HG03097 (cell line): Measurements from ENCODE around the gene PDLIM3.
"Not testable (repeated sequence)": the region's sequence is repeated elsewhere in the genome, so short reads cannot be mapped to it uniquely, and the experiment has no call there.

Experiments
- ATAC-seq: cut with Tn5 transposase; IDR thresholded peaks from one replicate; pipeline ENCODE4 v1.9.1; 2021; ENCODE audit not compliant: unreplicated experiment, low FRiP score

Gene PDLIM3

GRCh38 chr4:185554365-185555126, 19.2 kb upstream of the PDLIM3 start:
- no peak for ATAC-seq

- ATAC-seq, result no peak
These were observed 16.9 kb upstream of the PDLIM3 start for GRCh38 chr4:185552254-185552653.

DNA sequence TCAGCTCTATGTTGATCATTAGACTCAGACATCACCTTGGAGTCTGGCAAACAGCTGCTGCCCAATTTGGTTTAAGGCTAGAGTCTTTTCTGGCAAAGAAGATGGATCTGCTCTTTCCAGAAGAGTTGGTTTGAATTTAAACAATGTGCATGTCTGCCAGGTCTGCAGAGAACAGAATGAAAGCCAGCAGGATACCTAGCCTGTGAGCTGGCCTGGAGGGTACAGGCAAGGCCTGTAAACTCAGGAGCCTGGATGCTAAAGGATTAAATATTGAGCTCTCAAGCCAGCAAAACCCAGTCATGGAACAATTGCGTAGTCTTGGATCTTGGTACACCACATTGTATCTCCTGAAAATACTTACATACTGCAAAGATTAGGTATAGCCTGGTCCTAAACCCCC, 15.6 kb upstream of the PDLIM3 start:
- ATAC-seq, result no peak

- ATAC-seq, result no peak
These were observed 13.9 kb upstream of the PDLIM3 start for GRCh38 chr4:185549095-185549639.

DNA sequence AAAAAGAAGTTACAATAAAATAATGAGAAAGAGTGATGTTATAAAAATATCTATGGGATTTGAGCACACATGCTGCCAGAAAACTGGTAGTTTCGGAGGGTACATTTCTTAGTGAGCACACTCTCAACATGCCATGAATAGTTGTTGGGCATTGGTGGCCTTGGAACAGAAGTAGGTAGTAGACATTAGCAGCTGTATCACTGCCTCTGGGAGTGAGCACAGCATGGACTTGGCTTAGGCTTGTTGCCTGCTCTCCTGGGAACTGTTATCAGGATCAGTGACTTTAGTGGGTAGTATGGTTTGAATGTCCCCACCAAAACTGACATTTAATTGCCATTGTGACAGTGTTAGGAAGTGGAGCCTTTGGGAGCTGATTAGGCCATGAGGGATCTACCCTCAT, 13.3 kb upstream of the PDLIM3 start:
- no peak for ATAC-seq

GRCh38 chr4:185546335-185546734, 11.0 kb upstream of the PDLIM3 start:
- ATAC-seq, result no peak

GRCh38 chr4:185542626-185543315, 7.5 kb upstream of the PDLIM3 start:
- no peak for ATAC-seq

- ATAC-seq, result no peak
These were observed 6.0 kb upstream of the PDLIM3 start for GRCh38 chr4:185541251-185541727.

DNA sequence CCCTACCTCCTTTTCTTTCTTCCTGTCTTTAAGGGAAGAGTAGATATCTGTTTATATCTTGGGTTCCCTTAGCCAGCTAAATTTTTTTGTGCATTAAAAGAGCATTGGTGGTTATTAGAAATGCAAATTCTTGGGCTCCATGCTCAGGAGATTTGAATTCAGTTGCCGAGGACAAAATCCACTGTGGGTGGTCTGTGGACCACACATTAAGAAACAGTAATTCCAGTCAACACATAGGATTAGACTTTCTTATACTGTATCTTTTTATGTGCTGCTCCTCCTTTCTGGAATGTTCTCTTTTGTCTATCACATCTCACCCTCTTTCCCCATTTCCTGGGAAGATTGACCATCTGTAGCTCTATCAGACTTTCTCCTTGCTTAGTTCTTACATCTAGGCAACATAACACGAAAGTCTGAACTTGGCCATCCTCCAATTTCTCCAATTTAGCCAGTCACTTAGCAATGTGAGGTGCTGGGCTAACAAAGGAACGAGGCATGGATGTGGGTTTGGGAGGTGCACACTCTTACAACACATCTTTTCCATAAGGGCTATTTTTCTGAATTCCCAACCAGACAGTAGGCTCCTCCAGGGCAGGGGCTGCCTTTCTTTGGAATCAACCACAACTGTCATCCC, 5.3 kb upstream of the PDLIM3 start:
- ATAC-seq, result no peak

GRCh38 chr4:185540040-185540439, 4.7 kb upstream of the PDLIM3 start:
- no peak for ATAC-seq

DNA sequence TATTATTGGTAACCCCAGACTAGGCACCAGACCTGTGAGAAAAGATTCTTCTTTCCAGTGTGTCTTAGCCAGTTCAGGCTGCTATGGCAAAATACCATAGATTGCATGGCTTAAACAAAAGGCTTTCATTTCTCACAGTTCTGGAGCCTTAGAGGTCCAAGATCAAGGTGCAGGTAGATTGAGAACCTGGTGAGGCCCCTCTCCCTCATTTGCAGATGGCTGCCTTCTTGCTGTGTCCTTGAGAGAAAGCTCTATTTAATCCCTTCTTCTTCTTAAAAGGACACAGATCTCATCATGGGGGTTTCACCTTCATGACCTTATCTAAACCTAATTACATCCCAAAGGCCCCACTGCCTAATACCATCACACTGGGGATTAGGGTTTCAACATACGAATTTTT, 3.5 kb upstream of the PDLIM3 start:
- ATAC-seq, result no peak

DNA sequence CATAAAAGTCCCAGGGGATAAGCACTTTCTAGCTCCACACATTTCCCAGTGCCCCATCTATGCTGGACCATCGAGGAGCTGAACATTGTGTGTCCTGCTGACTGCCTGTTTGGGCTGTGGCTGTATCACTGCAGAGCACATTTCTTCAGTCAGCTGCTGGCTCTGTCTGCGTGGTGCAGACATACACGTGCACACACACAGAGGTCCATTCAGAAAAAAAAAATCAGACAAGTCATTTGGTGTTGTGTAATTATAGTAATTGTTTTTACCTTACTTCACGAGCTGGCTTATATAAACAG, 1.1 kb upstream of the PDLIM3 start:
- ATAC-seq, result no peak

DNA sequence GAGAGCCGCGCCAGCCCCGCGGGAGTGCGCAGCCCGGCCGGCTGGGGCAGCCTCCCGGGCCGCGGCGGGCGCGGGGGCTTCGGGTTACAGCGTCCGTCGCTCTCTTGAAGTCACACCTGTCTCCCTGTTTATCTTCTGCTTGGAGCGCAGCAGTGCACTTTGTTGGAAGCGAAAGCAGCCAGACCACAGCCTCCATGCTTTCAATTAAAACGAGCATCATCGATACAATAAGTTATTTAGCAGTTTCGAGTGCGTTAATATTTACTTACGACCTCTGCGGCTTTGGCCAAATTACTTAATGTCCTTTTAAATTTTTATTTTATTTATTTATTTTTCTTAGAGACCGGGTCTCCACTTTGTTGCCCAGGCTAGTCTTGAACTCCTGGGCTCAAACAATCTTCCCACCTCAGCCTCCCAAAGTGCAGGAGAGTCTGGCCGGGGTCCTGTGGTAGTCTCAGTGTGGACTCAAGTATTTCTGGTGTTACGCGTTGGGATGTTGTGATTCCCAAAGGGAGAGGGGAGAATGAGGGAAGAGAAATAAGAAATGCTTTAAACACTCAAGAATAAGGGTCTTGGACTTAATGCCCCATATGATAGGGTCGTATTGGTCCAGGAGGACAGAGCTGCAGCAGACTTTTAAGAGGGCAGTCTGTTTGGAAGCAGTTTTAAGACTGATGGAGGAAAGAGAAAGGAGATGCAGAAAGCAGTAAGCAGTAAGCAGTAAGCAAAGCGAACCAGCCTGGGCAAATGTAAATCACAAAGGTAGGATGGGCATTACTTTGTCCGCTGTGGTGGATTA, 504 bp upstream of the PDLIM3 start:
- no peak for ATAC-seq

DNA sequence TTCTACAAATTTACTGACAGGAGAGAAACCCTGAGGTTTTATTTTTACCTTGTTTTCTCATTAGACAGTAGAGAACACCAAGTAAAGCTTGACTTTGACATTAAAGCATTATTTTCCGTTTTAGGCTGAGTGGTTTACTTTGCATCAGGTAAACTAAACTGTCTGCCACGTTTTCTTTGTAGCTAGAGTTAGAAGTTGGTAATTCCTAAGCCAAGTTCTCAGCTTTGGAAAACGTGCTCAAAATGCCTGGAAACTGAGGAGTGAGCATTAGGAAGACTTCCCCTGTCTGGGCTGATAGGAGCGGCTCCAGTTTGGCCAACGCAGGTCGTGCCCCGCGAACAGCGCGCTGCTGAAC, 819 bp downstream of the PDLIM3 start:
- ATAC-seq, result no peak

- ATAC-seq, result no peak
These were observed 2.4 kb downstream of the PDLIM3 start for GRCh38 chr4:185532795-185533324.

DNA sequence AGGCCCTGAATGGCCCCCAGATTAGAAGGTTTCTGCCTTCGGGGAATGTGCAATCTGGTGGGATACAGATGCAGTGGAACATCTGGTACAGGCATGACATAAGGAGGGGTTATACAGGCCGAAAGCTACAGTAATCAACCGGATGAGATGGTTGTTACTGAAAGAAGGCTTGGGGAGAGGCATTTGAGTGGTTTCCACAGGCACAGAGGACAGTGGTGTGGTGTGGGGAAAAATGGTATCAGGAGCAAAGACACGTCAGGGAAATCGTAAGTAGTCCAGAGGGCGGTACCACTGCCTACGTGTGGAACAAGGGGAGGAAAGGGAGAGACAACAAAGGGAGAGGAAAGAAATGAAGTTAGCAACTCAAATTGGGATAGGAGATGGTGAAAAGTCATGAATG, 3.0 kb downstream of the PDLIM3 start:
- no peak for ATAC-seq

DNA sequence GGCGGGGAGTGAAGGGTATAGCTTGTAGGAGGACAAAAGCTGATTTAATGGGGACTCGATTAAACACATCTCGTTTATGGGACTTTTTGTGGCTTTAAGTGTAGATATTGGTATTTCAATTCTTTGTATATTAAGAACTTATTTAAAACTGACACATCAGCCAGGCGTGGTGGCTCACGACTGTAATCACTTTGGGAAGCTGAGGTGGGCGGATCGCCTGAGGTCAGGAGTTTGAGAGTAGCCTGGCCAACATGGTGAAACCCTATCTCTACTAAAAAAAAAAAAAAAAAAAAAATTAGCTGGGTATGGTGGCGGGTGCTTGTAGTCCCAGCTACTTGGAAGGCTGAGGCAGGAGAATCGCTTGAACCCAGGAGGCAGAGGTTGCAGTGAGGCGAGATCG, 3.7 kb downstream of the PDLIM3 start:
- ATAC-seq, result not testable (repeated sequence)

- no peak for ATAC-seq
These were observed 5.9 kb downstream of the PDLIM3 start for GRCh38 chr4:185529413-185529812.

- no peak for ATAC-seq
These were observed 10.1 kb downstream of the PDLIM3 start for GRCh38 chr4:185524888-185525863.
